Caki2 (cell line): ENCODE data around the gene LSS. TPM values are rescaled to one million over a fixed set of nuclear protein-coding genes. Genes with fewer than 3 reads are reported as not detected.

Experiments used
- DNase-seq: peaks from one replicate; pipeline ENCODE4 v3.0.0-alpha.2; 2015; ENCODE audit warnings: low read depth
- in situ Hi-C: cut with HindIII; loops from 2 replicates; pipeline ENCODE4 v1.10.0; 2016; ENCODE audit warnings: low sequenced_read_pairs, low pct_unique_long_range_greater_than_20kb, mixed read lengths
- total RNA-seq: library from RNA; depleted of rRNA; stranded (reverse); fragments of >200 nt; shearing (Covaris generic); gene quantifications from 2 replicates; pipeline ENCODE4 v1.2.3, GENCODE V29; 2014; ENCODE audit warnings: low replicate concordance

LSS gene
- total RNA-seq, 1 experiment from 2014 or later: 18.8 TPM

DNA sequence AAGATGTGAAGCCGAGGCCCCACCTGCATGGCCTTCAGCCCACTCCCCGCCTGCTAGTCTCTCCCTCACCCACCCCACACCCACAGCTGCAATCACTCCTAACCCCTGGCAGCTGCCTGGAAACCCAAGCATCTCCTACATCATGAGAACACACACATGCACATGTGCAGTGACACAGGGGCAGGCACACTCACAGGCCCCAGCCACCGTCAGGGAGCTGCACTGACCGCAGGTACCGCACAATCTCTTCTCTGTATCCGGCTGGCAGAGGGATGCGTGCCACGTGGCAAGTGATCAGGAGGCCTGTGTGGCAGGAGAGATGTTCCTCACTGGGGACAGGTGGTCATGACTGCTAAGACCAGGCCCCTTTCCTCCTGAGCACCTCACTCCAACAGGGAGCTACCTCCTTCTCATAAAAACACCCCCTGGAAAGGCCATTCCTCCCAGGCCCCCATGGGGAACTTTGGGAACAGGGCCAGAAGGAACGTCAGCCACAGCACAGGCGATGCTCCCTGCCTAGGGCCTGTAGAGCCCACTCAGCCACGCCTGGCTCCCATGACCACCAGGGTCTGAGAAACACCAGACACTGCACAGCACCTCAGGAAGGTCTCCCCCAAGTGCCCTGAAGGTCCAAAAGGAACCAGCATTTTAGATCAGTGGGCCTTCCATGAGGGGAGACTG is 6.0 kb downstream of the LSS start:
- in situ Hi-C loops: no loop called here
- DNase-seq: no peak

GRCh38 chr21:46221664-46222435 is 6.7 kb downstream of the LSS start:
- in situ Hi-C loops: no loop called here
- no peak for DNase-seq

DNA sequence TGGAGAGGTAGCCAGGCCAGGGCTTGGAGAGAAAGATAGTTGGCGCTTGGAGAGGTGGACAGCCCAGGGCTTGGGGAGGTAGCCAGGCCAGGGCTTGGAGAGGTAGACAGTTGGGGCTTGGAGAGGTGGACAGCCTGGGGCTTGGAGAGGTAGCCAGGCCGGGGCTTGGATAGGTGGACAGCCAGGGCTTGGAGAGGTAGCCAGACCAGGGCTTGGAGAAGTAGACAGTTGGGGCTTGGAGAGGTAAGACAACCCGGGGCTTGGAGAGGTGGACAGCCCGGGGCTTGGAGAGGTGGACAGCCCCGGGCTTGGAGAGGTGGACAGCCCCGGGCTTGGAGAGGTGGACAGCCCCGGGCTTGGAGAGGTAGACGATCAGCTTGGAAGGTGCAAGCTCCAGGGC is 7.7 kb downstream of the LSS start:
- in situ Hi-C loops: no loop called here

GRCh38 chr21:46220275-46220810 is 8.2 kb downstream of the LSS start:
- DNase-seq: no peak
- in situ Hi-C loops: no loop called here

More for the DNA sequence above, 7.7 kb downstream of the LSS start:
- no peak for DNase-seq

DNA sequence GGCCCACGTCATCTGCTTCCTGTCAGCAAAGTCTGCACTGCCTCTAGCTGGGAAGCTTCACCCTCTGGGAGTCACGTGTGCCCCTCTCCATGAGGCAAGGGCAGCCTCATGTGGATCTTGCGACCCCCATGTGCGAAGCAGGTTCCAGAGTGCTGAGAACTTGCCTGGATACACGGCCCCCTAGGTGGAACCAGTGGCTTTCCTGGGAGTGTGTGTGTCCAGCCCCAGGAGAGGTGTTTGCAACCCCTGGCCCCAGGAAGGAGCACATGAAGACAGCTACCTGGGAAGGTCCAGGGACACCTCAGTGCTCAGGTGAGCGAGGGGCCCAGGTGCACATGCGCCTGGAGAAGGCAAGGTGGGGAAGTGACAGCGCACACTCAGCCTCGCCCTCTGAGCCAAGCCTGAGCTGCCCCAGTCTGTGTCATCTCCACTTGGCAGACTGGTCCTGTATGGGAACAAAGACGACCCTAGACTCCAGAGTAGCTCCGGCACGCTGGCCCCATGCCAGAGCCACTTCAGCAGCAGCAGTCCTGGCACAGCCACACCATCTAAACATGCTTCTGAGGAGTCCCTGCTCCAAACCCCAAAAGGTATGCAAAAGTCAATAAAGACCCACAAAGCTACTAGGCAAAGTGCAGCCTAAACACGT is 8.9 kb downstream of the LSS start:
- DNase-seq: no peak
- in situ Hi-C loops: no loop called here

DNA sequence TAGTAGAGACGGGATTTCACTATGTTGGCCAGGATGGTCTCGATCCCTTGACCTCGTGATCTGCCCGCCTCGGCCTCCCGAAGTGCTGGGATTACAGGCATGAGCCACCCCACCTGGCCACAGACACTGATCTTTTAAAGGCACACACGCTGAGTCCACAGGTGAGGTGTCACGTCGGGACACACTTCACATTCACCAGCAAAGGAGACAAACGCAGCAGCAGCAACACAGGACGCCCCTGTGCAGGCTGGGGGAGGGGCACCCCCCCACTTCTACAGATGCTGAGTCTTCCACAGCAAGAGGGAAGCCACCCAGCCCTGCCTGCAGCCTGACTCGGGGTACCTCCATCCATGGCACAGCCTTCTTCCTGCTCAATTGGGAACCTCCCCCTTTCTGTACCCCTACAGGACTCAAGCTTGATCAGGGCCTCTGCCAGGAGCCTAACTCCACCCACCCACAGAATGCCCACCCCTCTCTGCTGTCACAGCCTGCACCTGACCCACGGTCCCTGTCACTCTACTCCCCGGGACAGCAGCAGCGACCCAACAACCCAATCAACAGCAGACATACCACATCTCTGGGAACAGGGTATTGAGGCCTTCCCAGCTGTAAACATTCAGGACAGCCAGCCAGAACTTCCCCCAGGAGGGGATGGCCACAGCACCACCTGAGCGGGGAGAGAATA is 9.5 kb downstream of the LSS start:
- no peak for DNase-seq
- in situ Hi-C loops: no loop called here

DNA sequence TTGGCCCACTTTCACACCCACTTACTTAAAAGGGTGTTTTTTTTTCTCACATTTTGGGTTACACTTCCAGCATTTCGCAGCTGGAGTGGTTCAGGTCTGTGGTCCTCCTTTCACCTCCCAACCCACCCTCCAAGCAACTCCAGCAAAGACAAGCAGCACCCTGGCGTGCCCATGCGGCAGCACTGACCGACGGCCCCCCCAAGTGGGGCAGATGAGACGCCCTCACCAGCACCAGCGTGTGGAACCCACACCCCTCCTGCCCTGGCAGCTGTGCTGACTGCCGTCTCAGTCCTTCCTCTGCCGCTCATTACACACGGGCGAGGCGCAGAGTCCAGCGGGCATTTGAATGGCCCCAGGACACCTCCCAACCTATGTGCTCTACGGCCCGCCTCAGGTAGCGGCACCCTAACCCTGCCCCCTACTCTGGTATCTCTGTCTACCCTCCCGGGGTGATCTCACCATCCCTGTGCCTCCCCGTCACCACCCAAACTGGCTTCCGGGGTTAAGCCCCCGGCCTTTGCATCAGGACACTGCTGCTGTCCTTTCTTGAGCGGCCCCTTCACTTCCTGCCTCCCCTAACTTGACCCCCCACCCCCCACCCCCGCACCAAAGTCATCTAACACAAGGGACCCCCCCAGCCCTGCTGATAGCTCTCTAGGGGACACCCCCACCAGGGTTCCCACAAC is 10.9 kb downstream of the LSS start:
- in situ Hi-C loops: no loop called here
- DNase-seq: no peak

- no peak for DNase-seq
- in situ Hi-C loops: no loop called here
Measured at GRCh38 chr21:46216132-46216747, 12.3 kb downstream of the LSS start.

DNA sequence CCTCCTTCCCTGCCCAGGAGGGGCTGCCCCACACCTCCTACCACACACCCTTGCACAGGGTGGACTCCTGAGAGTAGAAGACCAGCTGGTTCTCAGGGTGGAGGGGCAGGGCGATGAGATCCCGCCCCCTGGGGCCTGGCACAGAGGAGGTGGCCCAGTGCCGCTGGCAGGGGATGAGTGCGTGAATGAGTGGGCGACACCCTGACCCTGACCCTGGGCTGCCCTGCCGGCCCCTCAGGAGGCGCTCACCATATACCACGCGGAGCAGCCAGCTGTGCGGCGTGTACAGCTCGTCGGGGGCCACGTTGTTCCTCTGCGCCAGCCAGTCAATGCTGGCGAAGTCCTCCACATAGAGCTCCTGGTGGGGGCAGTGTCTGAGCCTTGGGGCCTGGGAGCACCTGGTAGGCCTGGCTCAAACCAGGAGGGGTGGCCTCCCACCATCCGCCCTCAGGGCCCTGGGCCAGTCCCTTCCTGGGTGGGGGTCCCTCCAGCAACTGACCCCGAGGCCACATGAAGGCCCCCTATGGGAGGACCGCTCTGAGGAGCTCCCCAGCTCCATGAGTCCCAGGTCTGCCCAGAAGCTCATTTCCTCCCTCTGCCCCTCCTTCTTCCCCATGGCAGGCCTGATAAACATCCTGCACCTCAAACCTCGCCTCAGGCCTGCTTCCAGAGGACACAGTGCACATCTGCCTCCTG is 13.0 kb downstream of the LSS start:
- DNase-seq: no peak
- in situ Hi-C loops: no loop called here

GRCh38 chr21:46214478-46215340 is 13.9 kb downstream of the LSS start:
- in situ Hi-C loops: no loop called here
- no peak for DNase-seq

- no peak for DNase-seq
- in situ Hi-C loops: no loop called here
Measured at GRCh38 chr21:46213620-46214286, 14.8 kb downstream of the LSS start.

- DNase-seq: no peak
- in situ Hi-C loops: no loop called here
Measured at GRCh38 chr21:46212721-46213484, 15.7 kb downstream of the LSS start.

GRCh38 chr21:46211786-46212720 is 16.5 kb downstream of the LSS start:
- DNase-seq: no peak
- in situ Hi-C loops: no loop called here

GRCh38 chr21:46211376-46211775 is 17.2 kb downstream of the LSS start:
- in situ Hi-C loops: no loop called here
- DNase-seq: no peak
